ENCODE results near the gene SLC23A2. TPM values are rescaled to one million over a fixed set of nuclear protein-coding genes. Genes with fewer than 3 reads are reported as not detected.
"Not testable (repeated sequence)": the region's sequence is repeated elsewhere in the genome, so short reads cannot be mapped to it uniquely, and the experiment has no call there.

SLC23A2 gene
- total and polyA plus RNA-seq, 4 donors: 54.6 to 67.8 (median 59.4) TPM

DNA sequence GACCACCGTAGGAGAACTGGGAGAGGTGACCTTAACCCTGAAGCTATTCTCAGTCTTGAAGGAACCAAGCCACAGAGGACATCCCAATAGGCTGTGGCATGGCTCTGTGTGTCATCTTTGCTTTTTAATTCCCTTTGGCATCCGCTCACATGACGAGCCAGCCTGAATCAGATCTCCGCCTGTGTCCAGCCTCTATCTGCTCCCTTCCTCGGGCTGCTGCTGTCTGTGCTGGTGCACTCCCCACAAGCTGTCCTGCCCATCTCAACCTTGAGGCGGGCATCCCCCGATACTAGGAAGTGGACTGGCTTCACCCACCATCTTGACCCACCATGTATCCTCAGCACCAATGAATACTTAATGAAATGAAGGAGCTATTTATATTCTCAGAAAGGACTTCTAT lies 111.9 kb downstream of the SLC23A2 start:
- Histone ChIP-seq H3K4me3 (ENCODE audit: low read depth, low read length) (no peak overlapping the region), H3K27ac (ENCODE audit: low read depth, low read length) (no peak overlapping the region), H3K4me1 (ENCODE audit: control insufficient read depth, insufficient read depth, low read length) (peaks cover 10% of the 10 kb centered on the region), H3K9me3 (ENCODE audit: control insufficient read depth, insufficient read depth, low read length) (no peaks in the 10 kb centered on the region), H3K36me3 (ENCODE audit: control insufficient read depth, insufficient read depth, low read length) (peaks cover 25% of the 10 kb centered on the region), H3K27me3 (ENCODE audit: control insufficient read depth, insufficient read depth, low read length) (no peaks in the 10 kb centered on the region)
- 91% methylated on average over 5 of the region's 7 CpGs for WGBS (ENCODE audit: insufficient coverage)
- DNase-seq (ENCODE audit: low read depth in 4 of 6, low spot score in 6 of 6): no peak

DNA sequence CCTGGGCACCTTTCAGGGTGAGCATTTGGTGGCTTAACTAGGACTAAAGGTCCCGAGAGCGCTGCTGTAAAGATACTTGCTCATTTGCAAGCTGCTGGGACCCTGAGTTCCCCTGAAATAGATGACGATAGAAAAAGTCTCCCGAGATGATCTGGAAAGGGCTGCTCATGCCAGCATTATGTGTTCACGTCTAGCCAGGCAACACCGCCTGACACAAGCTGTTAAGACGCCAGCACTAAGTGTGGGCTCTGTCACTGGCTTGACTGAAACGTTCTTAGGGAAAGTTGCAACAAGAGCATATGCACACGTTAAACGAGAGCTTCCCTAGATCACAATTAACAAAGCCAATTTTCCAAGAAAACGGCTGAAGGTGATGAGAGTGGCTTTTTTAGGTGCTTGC lies 113.7 kb downstream of the SLC23A2 start:
- no peaks in the 10 kb centered on the region for H3K4me1 ChIP-seq (ENCODE audit: control insufficient read depth, insufficient read depth, low read length)
- no peak overlapping the region for H3K27ac ChIP-seq (ENCODE audit: low read depth, low read length)
- peak in 1 of 6 donors; percentile 59 for DNase-seq (ENCODE audit: low read depth in 4 of 6, low spot score in 6 of 6)
- H3K4me3 ChIP-seq (ENCODE audit: low read depth, low read length): no peak overlapping the region
- H3K27me3 ChIP-seq (ENCODE audit: control insufficient read depth, insufficient read depth, low read length): no peaks in the 10 kb centered on the region
- H3K9me3 ChIP-seq (ENCODE audit: control insufficient read depth, insufficient read depth, low read length): no peaks in the 10 kb centered on the region
- peaks cover 23% of the 10 kb centered on the region for H3K36me3 ChIP-seq (ENCODE audit: control insufficient read depth, insufficient read depth, low read length)
- 67% methylated on average over 8 of the region's 11 CpGs for WGBS (ENCODE audit: insufficient coverage)

DNA sequence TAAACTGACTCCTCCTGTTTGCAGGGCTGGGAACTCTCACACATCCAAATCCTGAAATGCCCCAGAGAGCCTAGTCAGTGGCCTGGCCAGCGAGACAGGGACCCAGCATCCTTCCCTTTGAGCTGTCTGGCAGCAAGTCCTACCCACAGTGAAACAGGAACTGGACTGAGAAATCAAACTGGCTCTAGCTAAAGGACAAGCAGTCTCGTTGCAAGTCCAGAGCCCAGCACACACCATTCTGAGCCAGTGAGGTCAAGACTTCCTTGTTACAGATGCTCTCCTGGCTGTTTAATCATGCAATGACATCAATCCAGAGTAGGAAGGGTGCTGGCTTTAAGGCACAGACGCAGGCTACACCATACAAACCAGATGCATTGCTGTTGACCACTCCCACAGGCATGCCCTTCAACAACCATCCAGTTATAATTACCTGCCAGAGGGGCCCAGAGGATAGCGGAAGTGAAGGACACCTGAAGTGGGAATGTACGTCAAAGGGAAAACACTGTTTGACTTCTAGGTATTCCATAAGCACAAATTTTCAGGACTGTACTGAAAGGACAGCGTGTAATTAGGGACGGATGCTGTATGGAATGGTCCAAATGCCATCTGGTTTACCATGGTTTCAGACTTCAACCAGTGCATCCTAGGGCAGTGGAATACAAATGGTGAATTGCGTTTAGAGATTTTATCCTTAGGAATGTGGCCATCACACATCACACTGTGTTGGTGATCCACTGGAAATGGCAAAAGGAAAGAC lies 114.4 kb downstream of the SLC23A2 start:
- Histone ChIP-seq H3K27ac (ENCODE audit: low read depth, low read length) (no peak overlapping the region), H3K36me3 (ENCODE audit: control insufficient read depth, insufficient read depth, low read length) (peaks cover 21% of the 10 kb centered on the region), H3K9me3 (ENCODE audit: control insufficient read depth, insufficient read depth, low read length) (no peaks in the 10 kb centered on the region), H3K27me3 (ENCODE audit: control insufficient read depth, insufficient read depth, low read length) (no peaks in the 10 kb centered on the region), H3K4me1 (ENCODE audit: control insufficient read depth, insufficient read depth, low read length) (no peaks in the 10 kb centered on the region), H3K4me3 (ENCODE audit: low read depth, low read length) (no peak overlapping the region)
- WGBS (ENCODE audit: insufficient coverage): 85% methylated on average over 4 of the region's 8 CpGs
- no peak for DNase-seq (ENCODE audit: low read depth in 4 of 6, low spot score in 6 of 6)

GRCh38 chr20:4885877-4886276 lies 115.4 kb downstream of the SLC23A2 start:
- Histone ChIP-seq H3K9me3 (ENCODE audit: control insufficient read depth, insufficient read depth, low read length) (no peaks in the 10 kb centered on the region), H3K27ac (ENCODE audit: low read depth, low read length) (no peak overlapping the region), H3K4me3 (ENCODE audit: low read depth, low read length) (no peak overlapping the region), H3K4me1 (ENCODE audit: control insufficient read depth, insufficient read depth, low read length) (no peaks in the 10 kb centered on the region), H3K36me3 (ENCODE audit: control insufficient read depth, insufficient read depth, low read length) (peaks cover 18% of the 10 kb centered on the region), H3K27me3 (ENCODE audit: control insufficient read depth, insufficient read depth, low read length) (no peaks in the 10 kb centered on the region)
- DNase-seq (ENCODE audit: low read depth in 4 of 6, low spot score in 6 of 6): no peak
- WGBS (ENCODE audit: insufficient coverage): 80% methylated on average over 8 of the region's 8 CpGs

DNA sequence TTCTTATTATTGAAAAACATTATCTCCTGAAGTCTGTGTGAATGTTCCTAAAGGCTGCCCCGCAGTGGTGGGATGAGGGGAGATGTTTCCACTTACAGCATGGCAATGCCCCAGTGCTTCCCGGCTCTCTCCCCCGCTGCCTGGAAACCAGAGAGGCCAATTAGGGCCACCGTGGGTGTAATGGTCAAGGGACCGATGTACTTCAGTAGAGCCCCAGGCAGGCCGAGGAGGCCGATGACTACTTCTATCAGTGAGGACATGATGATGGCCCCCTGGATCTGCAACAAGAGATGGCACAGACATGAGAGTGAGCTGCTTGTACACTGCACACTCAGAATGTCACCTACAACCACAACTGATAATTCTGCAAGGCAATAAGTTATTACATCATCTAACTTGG lies 117.8 kb downstream of the SLC23A2 start:
- Histone ChIP-seq H3K4me1 (ENCODE audit: control insufficient read depth, insufficient read depth, low read length) (peaks cover 9% of the 10 kb centered on the region), H3K27me3 (ENCODE audit: control insufficient read depth, insufficient read depth, low read length) (no peaks in the 10 kb centered on the region), H3K27ac (ENCODE audit: low read depth, low read length) (no peak overlapping the region), H3K9me3 (ENCODE audit: control insufficient read depth, insufficient read depth, low read length) (no peaks in the 10 kb centered on the region), H3K4me3 (ENCODE audit: low read depth, low read length) (no peak overlapping the region), H3K36me3 (ENCODE audit: control insufficient read depth, insufficient read depth, low read length) (peaks cover 11% of the 10 kb centered on the region)
- 88% methylated on average over 7 of the region's 7 CpGs for WGBS (ENCODE audit: insufficient coverage)
- no peak for DNase-seq (ENCODE audit: low read depth in 4 of 6, low spot score in 6 of 6)

- Histone ChIP-seq H3K4me3 (ENCODE audit: low read depth, low read length) (no peak overlapping the region), H3K4me1 (ENCODE audit: control insufficient read depth, insufficient read depth, low read length) (peaks cover 9% of the 10 kb centered on the region), H3K9me3 (ENCODE audit: control insufficient read depth, insufficient read depth, low read length) (no peaks in the 10 kb centered on the region), H3K27me3 (ENCODE audit: control insufficient read depth, insufficient read depth, low read length) (no peaks in the 10 kb centered on the region), H3K36me3 (ENCODE audit: control insufficient read depth, insufficient read depth, low read length) (peaks cover 11% of the 10 kb centered on the region), H3K27ac (ENCODE audit: low read depth, low read length) (no peak overlapping the region)
- no peak for DNase-seq (ENCODE audit: low read depth in 4 of 6, low spot score in 6 of 6)
- 59% methylated on average over 2 of the region's 3 CpGs for WGBS (ENCODE audit: insufficient coverage)
These were observed 118.3 kb downstream of the SLC23A2 start for GRCh38 chr20:4883051-4883450.

DNA sequence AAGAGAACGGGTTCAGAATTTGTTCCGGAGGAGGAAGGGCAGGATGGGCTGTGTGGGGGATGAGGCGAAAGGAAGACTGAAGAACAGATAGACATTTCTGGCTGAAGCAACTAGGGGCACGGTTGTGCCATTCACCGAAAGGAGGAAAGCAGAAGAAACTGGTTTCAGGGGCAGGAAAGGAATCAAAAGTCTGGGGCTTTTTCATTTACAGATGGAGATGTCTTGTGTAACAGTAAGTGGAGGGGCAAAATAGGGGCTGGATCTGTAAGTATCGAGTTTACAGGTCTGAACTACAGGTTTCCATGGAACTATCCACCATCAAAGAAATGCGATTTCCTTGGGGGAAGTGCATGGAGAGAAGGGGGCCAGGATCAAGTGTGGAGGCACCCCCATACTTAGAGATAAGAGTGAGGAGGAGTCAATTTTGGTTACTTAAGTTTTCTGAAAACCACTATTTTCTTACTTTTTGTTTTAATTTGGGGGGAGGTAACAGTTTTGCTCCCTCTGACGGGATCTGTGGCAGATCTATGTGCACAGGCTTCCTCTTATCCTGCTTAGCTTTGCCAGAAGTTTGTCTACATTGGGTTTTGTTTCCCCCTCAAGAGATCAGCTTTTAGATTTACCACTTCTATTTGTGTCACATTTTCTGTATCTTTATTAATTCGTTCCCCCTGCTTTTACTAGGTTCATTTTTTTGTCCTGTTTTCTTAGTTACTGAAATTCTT lies 120.1 kb downstream of the SLC23A2 start:
- no peak for DNase-seq (ENCODE audit: low read depth in 4 of 6, low spot score in 6 of 6)
- H3K36me3 ChIP-seq (ENCODE audit: control insufficient read depth, insufficient read depth, low read length): peaks cover 11% of the 10 kb centered on the region

DNA sequence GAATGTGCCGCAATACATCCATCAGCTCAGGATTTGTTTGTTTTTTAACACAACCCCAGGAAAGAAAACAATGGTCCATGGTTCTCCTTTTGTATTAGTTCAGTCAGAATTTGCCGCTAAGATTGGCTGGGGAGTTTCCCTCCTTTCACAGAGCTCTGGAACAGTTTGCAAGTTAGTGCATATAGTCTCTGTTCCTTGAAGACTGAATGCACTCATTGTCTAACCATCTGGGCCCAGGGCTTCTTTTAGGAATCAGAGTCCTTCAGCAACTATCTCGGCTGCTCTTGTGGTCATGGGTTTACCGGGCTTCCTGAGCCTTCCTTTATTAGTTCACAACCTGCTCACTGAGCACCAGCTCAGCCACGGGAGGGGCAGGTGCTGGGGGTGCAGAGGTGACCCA lies 121.3 kb downstream of the SLC23A2 start:
- H3K27ac ChIP-seq (ENCODE audit: low read depth, low read length): no peak overlapping the region
- no peak overlapping the region for H3K4me3 ChIP-seq (ENCODE audit: low read depth, low read length)
- H3K36me3 ChIP-seq (ENCODE audit: control insufficient read depth, insufficient read depth, low read length): peaks cover 11% of the 10 kb centered on the region
- H3K9me3 ChIP-seq (ENCODE audit: control insufficient read depth, insufficient read depth, low read length): no peaks in the 10 kb centered on the region
- peaks cover 16% of the 10 kb centered on the region for H3K4me1 ChIP-seq (ENCODE audit: control insufficient read depth, insufficient read depth, low read length)
- DNase-seq (ENCODE audit: low read depth in 4 of 6, low spot score in 6 of 6): peak in 1 of 6 donors; percentile 34
- WGBS (ENCODE audit: insufficient coverage): 5% methylated on average over 4 of the region's 5 CpGs
- no peaks in the 10 kb centered on the region for H3K27me3 ChIP-seq (ENCODE audit: control insufficient read depth, insufficient read depth, low read length)

More for the DNA sequence above, 120.1 kb downstream of the SLC23A2 start:
- H3K9me3 ChIP-seq (ENCODE audit: control insufficient read depth, insufficient read depth, low read length): no peaks in the 10 kb centered on the region
- peaks cover 9% of the 10 kb centered on the region for H3K4me1 ChIP-seq (ENCODE audit: control insufficient read depth, insufficient read depth, low read length)
- 88% methylated on average over 6 of the region's 9 CpGs for WGBS (ENCODE audit: insufficient coverage)
- no peak overlapping the region for H3K27ac ChIP-seq (ENCODE audit: low read depth, low read length)
- no peaks in the 10 kb centered on the region for H3K27me3 ChIP-seq (ENCODE audit: control insufficient read depth, insufficient read depth, low read length)
- H3K4me3 ChIP-seq (ENCODE audit: low read depth, low read length): no peak overlapping the region

DNA sequence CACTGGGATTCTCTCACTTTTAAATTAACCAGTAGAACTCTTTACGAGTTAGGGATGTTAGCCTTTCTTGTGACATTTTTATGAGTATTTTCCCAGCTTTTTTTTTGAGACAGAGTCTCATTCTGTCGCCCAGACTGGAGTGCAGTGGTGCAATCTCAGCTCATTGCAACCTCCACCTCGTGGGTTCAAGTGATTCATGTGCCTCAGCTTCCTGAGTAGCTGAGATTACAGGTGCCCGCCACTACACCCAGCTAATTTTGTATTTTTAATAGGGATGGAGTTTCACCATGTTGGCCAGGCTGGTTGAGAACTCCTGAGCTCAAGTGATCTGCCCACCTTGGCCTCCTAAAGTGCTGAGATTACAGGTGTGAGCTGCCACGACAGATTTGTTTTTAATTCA lies 123.2 kb downstream of the SLC23A2 start:
- not testable (repeated sequence) for DNase-seq (ENCODE audit: low read depth in 4 of 6, low spot score in 6 of 6); H3K9me3 ChIP-seq (ENCODE audit: control insufficient read depth, insufficient read depth, low read length); H3K27me3 ChIP-seq (ENCODE audit: control insufficient read depth, insufficient read depth, low read length); H3K27ac ChIP-seq (ENCODE audit: low read depth, low read length); H3K4me3 ChIP-seq (ENCODE audit: low read depth, low read length)
- H3K4me1 ChIP-seq (ENCODE audit: control insufficient read depth, insufficient read depth, low read length): peaks cover 16% of the 10 kb centered on the region
- peaks cover 14% of the 10 kb centered on the region for H3K36me3 ChIP-seq (ENCODE audit: control insufficient read depth, insufficient read depth, low read length)
- 88% methylated on average over 1 of the region's 5 CpGs for WGBS (ENCODE audit: insufficient coverage)

DNA sequence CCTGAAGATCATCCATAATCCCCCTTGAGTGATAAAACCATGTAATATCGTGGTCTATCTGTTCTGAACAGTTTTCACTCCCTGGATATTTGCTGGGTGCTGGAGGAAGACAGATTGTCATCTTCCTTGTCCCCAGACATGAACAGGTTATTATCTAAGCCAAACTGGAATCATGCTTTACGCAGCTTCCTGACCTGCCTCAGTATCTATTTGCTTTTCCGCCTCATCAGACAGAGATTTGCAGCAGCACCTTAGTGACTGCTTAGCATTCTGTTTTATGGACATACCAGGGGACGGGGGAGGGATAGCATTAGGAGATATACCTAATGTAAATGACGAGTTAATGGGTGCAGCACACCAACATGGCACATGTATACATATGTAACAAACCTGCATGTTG lies 124.6 kb downstream of the SLC23A2 start:
- no peak overlapping the region for H3K27ac ChIP-seq (ENCODE audit: low read depth, low read length)
- H3K4me1 ChIP-seq (ENCODE audit: control insufficient read depth, insufficient read depth, low read length): peaks cover 16% of the 10 kb centered on the region
- no CpG with 5 or more reads among the region's 5 CpGs for WGBS (ENCODE audit: insufficient coverage)
- DNase-seq (ENCODE audit: low read depth in 4 of 6, low spot score in 6 of 6): peak in 1 of 6 donors; percentile 13
- no peak overlapping the region for H3K4me3 ChIP-seq (ENCODE audit: low read depth, low read length)
- no peaks in the 10 kb centered on the region for H3K9me3 ChIP-seq (ENCODE audit: control insufficient read depth, insufficient read depth, low read length)
- peaks cover 25% of the 10 kb centered on the region for H3K36me3 ChIP-seq (ENCODE audit: control insufficient read depth, insufficient read depth, low read length)
- no peaks in the 10 kb centered on the region for H3K27me3 ChIP-seq (ENCODE audit: control insufficient read depth, insufficient read depth, low read length)

Measured in spinal cord (tissue), 10 donors.